Measurements from ENCODE around the gene ABHD17B.
"Not testable (repeated sequence)": the region's sequence is repeated elsewhere in the genome, so short reads cannot be mapped to it uniquely, and the experiment has no call there.

The ABHD17B gene

DNA sequence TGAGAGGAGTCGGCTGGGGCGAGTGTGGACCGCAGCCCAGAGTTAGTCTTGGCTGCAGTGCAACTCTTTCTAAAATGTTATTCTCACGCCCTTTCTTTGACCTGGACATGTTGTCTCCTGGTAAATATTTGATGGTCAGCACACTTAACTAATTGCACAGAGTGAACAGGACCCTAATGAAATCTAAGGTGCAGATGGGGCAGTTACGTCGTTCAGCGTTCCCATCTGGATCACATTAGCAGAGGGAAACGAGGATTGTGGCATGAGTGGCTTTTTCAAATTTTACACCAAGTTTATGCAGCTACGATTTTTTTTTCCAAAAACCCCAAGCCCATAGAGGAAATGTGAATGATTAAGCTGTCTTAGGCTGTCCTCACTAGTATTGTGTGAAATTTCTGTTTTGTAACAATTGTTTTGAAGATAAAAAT, 929 bp upstream of the ABHD17B start:
- DNase-seq = no peak

DNA sequence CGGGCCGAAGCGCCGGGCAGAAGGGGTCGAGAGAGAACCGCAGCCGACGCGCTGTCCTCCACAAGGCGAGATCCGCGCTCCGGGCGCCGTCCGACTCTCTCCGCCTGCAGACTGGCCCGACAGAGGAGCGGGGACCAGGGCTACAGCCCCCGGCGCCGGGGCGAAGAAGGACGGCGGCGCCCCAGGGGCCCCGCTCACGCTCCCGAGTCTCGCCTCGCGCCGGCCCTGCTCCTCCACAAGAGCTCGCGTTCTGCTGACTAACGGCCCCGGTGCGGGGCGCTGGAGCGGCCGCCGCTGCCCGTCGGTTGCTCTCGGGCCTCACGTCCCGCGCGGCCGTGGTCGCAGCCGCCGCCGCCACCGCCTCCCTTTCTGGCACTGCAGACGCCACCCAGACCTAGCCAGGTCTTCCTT, 338 bp downstream of the ABHD17B start:
- no peak for DNase-seq

DNA sequence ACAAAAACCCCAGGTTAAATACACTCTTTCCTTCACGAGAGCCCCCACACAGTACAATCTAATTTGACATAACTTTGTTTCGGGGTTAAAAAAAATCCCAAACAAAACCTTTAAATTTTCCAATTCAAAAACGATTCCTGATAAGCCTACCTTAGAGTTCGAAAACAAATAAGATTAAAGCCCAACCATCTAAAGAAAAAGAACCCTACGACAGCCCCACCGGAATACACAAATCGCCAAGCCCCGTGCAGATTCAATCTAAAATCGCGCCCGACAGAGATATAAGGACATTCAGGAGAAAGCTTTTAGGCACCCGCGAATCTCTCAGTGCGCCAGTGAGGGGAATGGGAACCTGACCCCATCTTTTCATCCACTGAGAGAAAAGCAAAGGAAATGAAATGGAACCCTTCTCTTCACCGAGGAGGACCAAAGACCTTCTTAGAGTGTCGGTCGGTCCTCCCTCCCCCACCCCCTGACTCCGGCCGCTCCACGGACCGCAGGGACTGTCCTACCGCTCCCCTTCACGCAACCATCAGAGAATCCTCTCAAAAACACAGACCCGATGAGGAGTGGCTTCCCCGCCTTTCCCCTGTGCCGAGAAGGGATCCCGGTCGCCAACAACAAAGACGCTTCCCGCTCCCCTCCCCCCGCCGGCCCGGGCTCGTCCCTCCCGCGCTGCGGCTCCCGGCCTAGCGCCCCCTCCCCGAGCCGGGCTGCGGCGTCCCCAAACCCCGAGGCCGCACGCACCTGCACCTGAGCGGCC, 925 bp downstream of the ABHD17B start:
- DNase-seq = peak in 1 of 2 donors; percentile 36

DNA sequence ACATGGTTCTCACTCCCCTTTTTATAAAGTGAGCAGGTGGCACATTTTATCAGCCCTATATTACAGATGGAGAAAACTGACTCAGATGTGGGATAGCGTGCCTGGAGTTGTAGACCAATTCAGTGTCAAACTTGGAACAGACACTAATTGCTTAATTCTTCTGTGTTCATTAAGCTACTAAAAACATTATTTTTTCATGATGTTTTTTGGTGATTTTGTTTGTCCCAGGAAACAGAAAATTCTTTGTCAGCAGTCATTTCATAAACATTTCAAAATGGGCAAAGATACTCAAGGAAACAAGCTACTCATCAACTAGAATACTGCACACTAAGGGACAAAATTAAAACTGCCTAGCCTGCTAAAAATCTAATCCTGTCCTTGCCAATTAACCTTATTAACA, 2.2 kb downstream of the ABHD17B start:
- DNase-seq = no peak

DNA sequence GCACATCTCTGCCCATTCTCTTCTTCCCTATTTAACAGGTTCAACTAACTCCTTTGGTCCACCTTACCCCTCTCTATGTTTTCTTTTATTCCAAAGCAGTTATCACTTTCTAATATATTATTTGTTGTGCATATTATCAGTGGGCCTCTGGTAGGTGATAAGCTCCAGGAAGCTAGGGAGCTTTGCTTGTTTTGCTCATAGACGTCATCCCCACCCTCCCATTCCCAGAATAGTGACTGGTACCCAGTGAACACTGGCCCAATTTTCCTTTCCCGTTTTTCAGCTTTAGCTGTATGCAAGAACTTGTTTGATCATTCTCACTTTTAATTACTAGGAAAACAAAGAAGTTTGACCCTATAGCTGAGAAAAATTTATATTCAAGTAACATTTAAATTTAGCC, 6.9 kb downstream of the ABHD17B start:
- no peak for DNase-seq

DNA sequence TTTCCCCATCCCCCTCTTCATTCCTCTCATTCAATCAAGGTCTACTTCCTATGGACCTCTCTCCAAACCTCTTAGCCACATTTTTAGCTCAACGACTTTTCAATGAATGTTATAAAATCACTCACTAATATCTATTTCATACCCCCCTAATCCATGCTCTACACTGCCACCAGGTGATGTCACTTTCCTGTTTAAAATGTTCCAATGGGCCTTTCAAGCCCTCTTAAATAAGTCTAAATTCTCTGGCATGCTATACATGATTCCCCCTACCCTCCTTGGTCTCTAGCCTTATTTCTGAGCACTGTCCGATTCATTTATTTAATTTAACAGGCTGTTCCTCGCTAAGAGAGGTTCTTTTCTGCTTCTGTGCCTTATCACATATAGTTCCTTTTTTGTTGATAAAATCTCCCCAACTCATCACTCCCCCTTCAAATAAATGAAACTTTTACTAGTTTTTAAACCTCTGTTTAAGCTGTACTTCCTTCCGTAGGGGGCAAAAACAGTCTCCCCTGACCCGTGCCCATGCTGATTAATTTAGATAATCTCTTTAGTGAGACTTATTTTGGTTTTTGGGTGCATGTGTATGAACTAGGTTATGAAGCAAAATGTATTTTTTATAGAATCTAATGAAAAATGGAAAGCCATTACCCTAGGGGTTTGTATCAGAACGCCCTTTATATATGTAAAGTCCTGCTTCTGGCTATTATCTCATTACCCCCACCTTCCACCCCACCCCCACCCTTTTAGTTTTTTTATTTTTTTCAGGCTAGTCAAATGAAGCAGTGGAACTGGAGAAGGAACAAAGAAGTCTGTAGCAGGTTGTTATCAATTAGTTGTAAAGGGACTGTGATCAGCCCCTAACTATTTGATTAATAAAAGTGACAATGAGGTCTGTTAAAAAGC, 9.0 kb downstream of the ABHD17B start:
- DNase-seq = no peak

DNA sequence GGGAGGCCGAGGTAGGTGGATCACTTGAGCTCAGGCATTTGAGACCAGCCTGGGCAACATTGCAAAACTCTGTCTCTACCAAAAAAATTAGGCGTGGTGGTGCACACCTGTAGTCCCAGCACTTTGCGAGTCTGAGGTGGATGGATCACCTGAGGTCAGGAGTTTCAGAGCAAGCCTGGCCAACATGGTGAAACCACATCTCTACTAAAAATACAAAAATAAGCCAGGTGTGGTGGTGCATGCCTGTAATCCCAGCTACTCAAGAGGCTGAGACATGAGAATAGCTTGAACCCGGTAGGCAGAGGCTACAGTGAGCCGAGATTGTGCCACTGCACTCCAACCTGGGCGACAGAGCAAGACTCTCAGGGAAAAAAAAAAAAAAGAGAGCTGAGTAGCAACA, 12.2 kb downstream of the ABHD17B start:
- not testable (repeated sequence) for DNase-seq

DNA sequence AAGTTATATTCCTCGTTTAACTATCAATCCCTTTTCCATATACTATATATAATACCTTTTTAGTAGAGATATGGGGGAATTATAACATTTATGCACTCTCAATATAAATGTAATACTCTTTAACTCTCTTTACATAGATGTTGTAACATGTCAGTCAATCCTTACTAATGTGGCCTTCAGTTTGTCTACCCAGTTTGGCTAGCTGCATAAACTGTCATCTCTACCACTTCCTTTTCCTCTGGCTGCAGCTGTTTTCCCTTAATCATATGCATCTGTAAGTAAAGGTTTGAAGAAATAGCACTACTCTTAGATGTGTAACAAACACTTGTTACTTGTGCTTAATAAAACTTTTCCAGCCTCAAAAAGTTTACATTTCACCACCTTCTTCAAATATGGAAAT, 13.4 kb downstream of the ABHD17B start:
- DNase-seq = peak in 1 of 2 donors; percentile 54

DNA sequence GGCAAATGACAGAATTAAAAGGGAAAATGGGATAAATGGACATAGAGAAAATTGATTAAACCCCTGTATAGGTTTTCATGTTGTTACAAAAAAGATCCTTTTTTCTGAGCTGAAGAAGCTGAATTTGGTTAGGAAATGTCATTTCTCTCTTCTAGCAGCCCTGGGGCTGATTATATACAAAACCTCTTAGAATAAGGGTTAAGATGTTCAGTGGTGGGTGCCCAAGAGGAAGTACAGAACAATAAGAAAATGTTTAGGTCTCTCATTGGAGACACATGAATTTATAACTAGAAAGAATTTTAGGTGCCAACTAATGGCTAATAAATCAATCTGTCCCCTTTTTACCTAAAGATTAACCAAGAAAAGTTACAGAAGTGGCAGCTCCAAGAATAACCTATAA, 14.2 kb downstream of the ABHD17B start:
- no peak for DNase-seq

DNA sequence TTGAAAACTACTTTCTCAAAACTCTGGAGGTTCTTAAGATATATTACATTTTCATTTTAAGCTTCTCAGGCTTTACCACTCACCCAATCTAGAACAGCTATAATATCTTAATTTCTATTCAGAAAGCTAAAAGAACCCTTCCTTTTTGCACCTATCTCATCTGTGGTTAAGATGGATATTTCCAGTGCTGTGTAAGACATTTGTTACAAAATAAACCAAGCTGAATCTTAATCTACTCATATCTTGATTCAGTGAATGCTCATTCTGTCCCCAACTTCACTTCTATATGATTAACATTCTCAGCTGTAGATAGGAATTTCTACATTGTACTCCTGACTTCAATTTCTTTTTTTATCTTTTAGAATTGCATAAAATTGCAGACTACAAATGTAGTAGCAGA, 15.0 kb downstream of the ABHD17B start:
- no peak for DNase-seq

DNA sequence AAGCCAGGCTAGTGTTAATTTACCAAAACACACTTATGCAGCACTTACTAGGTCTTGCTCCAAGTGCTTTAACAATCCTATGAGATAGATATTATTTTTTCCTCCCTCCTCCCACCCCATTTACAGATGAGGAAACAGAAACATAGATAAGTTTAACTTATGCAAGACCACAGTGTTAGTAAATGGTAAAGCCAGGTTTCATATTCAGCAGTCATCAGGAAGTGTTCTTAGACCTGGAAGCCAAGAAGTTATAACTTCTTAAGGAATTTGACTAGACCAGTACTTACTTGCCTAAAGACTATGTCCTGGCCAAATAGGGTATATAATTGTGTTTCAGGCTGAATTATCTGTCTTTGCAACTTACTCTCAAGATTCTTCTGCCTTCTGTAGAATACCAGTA, 15.9 kb downstream of the ABHD17B start:
- peak in 1 of 2 donors; percentile 15 for DNase-seq

DNA sequence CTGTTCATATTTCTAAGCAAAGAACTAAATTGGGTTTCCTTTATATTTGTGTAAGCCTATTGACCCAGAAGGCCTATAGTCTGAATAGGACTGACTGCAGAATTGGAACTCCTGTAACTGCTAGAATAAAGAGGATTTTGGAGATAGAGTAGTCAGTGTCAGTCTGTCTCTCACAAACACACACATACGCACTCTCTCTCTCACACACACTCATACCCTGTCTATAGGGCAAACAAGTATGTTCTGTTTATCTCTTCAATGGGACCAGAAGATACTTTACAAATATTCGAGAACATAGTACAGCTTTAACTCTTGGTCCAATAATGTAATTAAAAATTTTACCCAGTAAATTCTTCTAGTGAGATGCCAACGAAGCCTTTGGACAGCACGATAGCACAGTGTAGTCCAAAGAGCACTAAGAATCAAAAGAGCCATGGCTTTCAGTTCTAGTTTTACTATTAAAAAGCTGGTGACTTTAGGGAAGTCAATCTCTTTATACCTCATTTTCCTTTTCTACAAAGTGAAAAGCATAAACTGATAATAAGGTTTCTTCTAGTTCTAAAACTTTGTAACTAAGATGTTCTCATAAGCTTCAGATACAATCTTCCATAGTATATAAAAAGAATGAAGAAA, 19.3 kb downstream of the ABHD17B start:
- DNase-seq = no peak

DNA sequence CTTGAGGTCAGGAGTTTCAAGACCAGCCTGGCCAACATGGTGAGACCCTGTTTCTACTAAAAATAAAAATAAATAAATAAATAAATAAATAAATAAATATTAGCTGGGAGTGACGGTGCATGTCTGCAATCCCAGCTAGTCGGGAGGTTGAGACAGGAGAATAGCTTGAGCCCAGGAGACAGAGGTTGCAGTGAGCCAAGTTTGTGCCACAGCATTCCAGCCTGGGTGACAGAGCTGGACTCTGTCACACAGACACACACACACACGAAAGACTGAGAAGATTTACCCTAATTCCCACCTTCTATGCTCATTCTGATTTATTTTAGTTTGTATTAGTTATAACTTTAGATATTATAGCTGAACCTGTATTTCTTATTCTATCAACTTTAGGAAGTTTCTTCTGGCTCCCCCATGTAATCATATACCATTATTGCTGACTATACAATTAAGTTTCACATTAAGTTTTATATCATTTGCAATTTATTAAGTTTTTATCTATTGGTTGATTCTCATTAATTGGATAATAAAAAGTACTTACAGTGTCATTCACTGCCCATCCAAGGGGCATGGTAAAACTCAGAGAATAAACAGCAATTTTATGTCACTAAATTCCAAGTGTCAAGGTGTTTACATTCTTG, 20.8 kb downstream of the ABHD17B start:
- DNase-seq = no peak

DNA sequence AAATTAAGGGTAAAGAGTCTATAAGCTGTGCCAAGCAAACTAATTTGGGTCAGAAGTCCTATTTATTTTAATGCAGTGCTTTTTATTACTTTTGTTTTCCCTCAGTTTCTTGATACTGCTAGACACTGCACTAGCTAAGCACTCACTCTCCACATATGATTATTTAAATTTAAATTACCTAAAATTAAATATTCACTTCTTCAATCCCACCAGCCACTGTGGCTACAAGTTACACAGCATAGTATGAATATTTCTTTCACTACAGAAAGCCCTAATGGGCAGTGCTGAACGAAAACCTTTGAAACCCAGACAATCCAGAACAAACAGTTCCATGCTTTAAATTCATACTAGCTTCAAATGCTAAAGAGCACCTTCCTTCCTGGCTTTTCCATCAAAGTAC, 23.6 kb downstream of the ABHD17B start:
- no peak for DNase-seq

DNA sequence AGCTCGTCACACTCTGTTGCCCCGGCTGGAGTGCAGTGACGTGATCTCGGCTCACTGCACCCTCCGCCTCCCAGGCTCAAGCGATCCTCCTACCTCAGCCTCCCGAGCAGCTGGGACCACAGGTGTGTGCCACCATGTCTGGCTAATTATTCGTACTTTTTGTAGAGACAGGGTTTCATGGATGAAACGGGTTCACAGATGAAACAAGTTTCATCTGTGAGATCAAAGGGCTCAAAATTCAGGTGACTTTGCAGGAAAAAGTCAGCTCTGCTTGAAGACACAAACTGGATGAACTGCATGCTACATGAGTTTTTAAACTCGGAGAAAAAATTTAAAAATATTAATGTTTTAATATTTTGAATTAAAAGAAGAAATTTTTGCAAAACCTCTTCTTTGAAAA, 24.5 kb downstream of the ABHD17B start:
- no peak for DNase-seq

DNA sequence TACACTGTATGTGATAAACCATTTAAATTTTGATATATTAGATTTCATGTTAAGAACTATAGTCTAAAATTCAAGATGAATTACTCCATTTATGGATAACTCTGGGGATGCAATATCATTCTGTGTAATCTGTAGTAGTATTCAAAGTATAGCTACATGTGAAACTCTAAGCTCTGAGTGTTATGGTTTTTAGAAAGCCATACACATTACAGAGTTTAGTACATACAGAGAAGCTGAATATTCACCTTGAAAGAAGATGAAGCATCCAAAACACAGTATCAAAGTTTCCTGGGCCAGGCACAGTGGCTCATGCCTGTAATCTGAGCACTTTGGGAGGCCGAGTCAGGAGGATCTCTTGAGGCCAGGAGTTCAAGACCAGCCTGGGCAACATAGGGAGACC, 25.0 kb downstream of the ABHD17B start:
- DNase-seq = no peak

DNA sequence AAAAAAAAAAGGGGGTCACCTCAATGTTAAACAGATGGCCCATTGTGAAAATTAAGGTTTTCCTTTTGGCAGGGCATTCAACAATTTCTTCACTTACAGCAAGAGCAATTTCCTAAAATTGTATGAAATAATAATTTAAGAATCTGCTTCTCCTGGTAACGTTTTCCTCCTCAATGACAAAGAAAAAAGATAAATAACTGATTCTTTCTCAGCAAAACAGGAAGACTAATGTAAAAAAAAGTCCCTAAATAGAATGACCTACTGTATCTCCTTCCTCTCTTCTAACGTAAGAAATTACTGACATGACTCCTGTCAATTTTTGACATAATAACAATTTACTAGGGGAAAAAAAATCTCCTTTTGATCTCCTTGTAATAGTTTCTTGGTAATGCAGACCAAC, 25.5 kb downstream of the ABHD17B start:
- DNase-seq = no peak

DNA sequence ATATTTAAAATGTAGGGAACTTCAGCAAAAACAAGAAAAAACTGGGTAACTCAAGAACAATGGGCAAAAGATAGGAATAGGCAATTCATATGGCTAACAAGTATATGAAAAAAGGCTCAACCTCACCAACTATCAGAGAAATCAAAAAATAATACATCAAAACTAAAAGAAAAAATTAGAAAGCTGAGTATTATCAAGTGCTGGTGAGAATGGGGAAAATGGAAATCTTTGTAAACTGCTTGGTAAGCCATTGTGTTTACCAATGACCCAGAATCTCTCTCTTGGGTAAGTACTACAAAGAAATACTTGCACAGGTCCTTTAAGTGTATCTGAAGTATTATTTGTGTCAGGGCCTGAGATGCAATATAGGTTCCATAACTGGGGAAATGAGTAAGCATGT, 27.0 kb downstream of the ABHD17B start:
- no peak for DNase-seq

DNA sequence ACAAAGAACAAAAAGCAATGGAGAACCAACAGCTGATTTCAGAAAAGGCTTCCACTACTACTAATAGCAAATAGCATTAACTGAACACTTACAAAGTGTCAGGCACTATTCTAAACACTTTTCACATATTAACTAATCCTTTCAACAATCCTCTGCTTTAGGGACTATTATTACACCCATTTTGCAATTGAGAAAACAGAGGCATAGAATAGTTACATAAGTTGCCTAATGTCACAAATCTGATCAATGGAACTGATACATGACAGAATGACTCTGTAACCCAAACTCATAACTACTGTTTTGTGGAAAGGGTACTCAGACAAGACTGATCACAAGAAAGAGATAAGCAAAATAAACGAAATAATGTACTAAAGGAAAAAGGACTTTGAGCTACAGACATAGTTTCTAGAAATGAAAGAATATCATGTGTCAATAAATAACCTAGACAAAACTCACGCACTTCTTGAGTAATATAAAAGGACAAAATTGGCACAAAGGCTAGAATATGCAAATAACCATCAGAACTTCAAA, 31.3 kb downstream of the ABHD17B start:
- DNase-seq = no peak

DNA sequence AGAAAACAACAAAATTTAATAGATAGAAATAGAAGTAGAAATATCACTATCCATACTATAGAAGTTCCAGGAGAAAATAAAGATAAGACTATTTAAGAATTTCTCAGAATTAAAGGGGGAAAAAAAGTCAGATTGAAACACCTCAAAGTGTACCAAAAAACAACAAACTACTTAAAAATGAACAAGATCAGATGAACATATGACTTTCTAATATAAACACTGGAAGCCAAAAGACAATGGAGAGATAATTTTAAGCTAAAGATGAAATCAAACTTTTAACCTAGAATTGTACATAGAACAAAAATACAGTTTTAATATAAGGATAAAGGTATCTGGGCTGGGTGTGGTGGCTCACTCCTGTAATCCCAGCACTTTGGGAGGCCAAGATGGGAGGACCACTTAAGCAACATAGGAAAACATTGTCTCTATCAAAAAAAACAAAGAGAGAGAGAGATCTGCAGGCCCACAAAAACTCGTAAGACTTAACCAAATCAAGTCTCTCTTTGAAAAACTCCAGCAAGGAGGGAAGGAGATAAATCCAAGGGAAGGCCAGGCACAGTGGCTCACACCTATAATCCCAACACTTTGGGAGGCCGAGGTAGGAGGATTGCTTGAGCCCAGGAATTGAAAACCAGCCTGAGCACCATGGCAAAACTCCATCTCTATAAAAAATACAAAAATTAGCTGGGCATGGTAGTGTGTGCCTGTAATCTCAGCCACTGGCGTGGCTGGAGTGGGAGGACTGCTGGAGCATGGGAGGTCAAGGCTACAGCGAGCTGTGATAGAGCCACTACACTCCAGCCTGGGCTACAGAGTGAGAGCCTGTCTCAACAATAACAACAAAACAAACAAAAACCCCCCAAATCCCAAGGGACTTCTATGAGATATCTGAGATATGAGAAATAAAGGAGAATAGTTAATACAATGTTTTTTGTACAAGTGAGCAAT, 32.4 kb downstream of the ABHD17B start:
- no peak for DNase-seq

DNA sequence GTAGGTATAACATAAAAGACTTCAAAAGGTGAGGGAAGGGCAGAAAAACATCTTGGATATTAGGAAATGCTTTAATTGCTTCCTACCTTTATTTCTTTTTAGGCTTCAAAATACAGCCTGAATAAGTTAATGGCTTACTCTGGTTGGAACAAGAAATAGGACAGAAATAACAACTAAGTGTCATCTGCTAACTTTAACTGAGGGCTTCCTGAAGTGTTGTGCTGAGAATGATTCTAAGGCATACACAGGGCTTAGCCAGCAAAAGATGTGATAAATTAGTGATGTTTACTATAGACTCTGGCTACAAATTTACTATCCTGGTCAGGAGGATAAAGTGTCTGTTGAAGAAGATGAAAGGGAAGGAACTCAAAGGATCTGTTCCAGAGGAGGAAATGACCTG, 34.2 kb downstream of the ABHD17B start:
- no peak for DNase-seq

DNA sequence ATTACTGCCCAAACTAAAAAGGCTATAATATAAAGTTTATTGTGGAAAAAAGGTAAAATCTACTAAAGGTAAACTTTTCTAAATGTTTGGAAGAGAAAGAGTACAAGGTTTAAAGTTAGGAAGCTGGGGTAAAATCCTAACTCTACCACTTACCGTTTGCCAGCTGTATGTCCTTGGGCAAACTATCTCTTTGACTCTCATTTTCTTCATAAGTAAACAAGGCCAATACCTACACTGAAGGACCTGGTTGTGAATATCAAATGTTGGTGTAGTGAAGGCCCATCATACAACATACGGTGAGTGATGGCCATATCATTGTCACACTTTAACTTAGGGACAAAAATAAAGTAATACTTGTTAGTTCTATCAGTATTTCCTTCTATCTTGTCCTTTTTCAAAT, 34.9 kb downstream of the ABHD17B start:
- DNase-seq = no peak

Measured in CD4-positive, alpha-beta T cell treated with Interferon alpha-2 for 1 hour (primary cell).